Muscle layer of colon (tissue), 2 donors: Measurements from ENCODE around the gene MRPL37.

Source experiments
- H3K27ac ChIP-seq: one replicate; pipeline ENCODE4 v1.7.0; 2013; ENCODE audit warnings: low read depth, mild to moderate bottlenecking, low read length, moderate library complexity
- H3K27me3 ChIP-seq, 2 donors: one replicate each; pipeline ENCODE4 v1.7.0; 2013; ENCODE audit warnings: low read length in 2 of 2, mild to moderate bottlenecking in 2 of 2; ENCODE audit not compliant: insufficient read depth in 2 of 2, control insufficient read depth in 1 of 2
- H3K36me3 ChIP-seq: one replicate; pipeline ENCODE4 v1.7.0; 2013; ENCODE audit warnings: mild to moderate bottlenecking, low read length; ENCODE audit not compliant: insufficient read depth
- H3K4me1 ChIP-seq: one replicate; pipeline ENCODE4 v1.7.0; 2013; ENCODE audit warnings: mild to moderate bottlenecking, low read length; ENCODE audit not compliant: insufficient read depth
- H3K4me3 ChIP-seq, 2 donors: one replicate each; pipeline ENCODE4 v1.7.0; 2013; ENCODE audit warnings: low read length in 2 of 2, low read depth in 1 of 2, mild to moderate bottlenecking in 1 of 2, moderate library complexity in 1 of 2
- H3K9ac ChIP-seq: one replicate; pipeline ENCODE4 v1.7.0; 2013; ENCODE audit warnings: low read length
- H3K9me3 ChIP-seq: one replicate; pipeline ENCODE4 v1.7.0; 2013; ENCODE audit warnings: mild to moderate bottlenecking, low read length
- donor health status: abdominal sarcoma.
- donor health status: Adenocarcinoma of cecum.

Gene MRPL37

GRCh38 chr1:54174106-54174505, 25.9 kb upstream of the MRPL37 start:
- Histone ChIP-seq H3K27ac (no peak overlapping the region), H3K4me1 (no peaks in the 10 kb centered on the region), H3K36me3 (peaks cover 13% of the 10 kb centered on the region), H3K9ac (no peak overlapping the region), H3K9me3 (no peaks in the 10 kb centered on the region), H3K27me3 (no peaks in the 10 kb centered on the region), H3K4me3 (no peak overlapping the region)

- Histone ChIP-seq H3K9me3 (no peaks in the 10 kb centered on the region), H3K36me3 (peaks cover 19% of the 10 kb centered on the region), H3K27me3 (no peaks in the 10 kb centered on the region), H3K4me1 (no peaks in the 10 kb centered on the region), H3K4me3 (no peak overlapping the region), H3K9ac (no peak overlapping the region), H3K27ac (no peak overlapping the region)
These were observed 23.2 kb upstream of the MRPL37 start for GRCh38 chr1:54176621-54177327.

GRCh38 chr1:54177726-54178125, 22.2 kb upstream of the MRPL37 start:
- Histone ChIP-seq H3K27ac (no peak overlapping the region), H3K36me3 (peaks cover 22% of the 10 kb centered on the region), H3K27me3 (no peaks in the 10 kb centered on the region), H3K9ac (no peak overlapping the region), H3K9me3 (no peaks in the 10 kb centered on the region), H3K4me3 (no peak overlapping the region), H3K4me1 (no peaks in the 10 kb centered on the region)

- Histone ChIP-seq H3K9me3 (no peaks in the 10 kb centered on the region), H3K9ac (no peak overlapping the region), H3K4me3 (no peak overlapping the region), H3K27ac (no peak overlapping the region), H3K4me1 (no peaks in the 10 kb centered on the region), H3K27me3 (no peaks in the 10 kb centered on the region), H3K36me3 (peaks cover 22% of the 10 kb centered on the region)
These were observed 21.5 kb upstream of the MRPL37 start for GRCh38 chr1:54178296-54179070.

GRCh38 chr1:54180701-54181360, 19.1 kb upstream of the MRPL37 start:
- H3K4me1 ChIP-seq: no peaks in the 10 kb centered on the region
- H3K9ac ChIP-seq: no peak overlapping the region
- H3K27me3 ChIP-seq: no peaks in the 10 kb centered on the region
- H3K27ac ChIP-seq: no peak overlapping the region
- no peaks in the 10 kb centered on the region for H3K9me3 ChIP-seq
- H3K4me3 ChIP-seq: no peak overlapping the region
- peaks cover 15% of the 10 kb centered on the region for H3K36me3 ChIP-seq

GRCh38 chr1:54186056-54186455, 13.9 kb upstream of the MRPL37 start:
- H3K27me3 ChIP-seq: no peaks in the 10 kb centered on the region
- no peak overlapping the region for H3K27ac ChIP-seq
- no peaks in the 10 kb centered on the region for H3K9me3 ChIP-seq
- peaks cover 24% of the 10 kb centered on the region for H3K36me3 ChIP-seq
- no peak overlapping the region for H3K9ac ChIP-seq
- H3K4me1 ChIP-seq: no peaks in the 10 kb centered on the region
- no peak overlapping the region for H3K4me3 ChIP-seq

GRCh38 chr1:54188291-54188690, 11.7 kb upstream of the MRPL37 start:
- no peaks in the 10 kb centered on the region for H3K9me3 ChIP-seq
- no peak overlapping the region for H3K27ac ChIP-seq
- no peaks in the 10 kb centered on the region for H3K27me3 ChIP-seq
- no peak overlapping the region for H3K4me3 ChIP-seq
- no peak overlapping the region for H3K9ac ChIP-seq
- peaks cover 26% of the 10 kb centered on the region for H3K36me3 ChIP-seq
- no peaks in the 10 kb centered on the region for H3K4me1 ChIP-seq

- H3K9ac ChIP-seq: no peak overlapping the region
- H3K9me3 ChIP-seq: no peaks in the 10 kb centered on the region
- H3K27ac ChIP-seq: no peak overlapping the region
- no peaks in the 10 kb centered on the region for H3K4me1 ChIP-seq
- peaks cover 38% of the 10 kb centered on the region for H3K36me3 ChIP-seq
- H3K27me3 ChIP-seq: no peaks in the 10 kb centered on the region
- H3K4me3 ChIP-seq: no peak overlapping the region
These were observed 9.4 kb upstream of the MRPL37 start for GRCh38 chr1:54190526-54190925.

- H3K27ac ChIP-seq: no peak overlapping the region
- peaks cover 41% of the 10 kb centered on the region for H3K36me3 ChIP-seq
- H3K9me3 ChIP-seq: no peaks in the 10 kb centered on the region
- H3K27me3 ChIP-seq: no peaks in the 10 kb centered on the region
- H3K9ac ChIP-seq: no peak overlapping the region
- no peaks in the 10 kb centered on the region for H3K4me1 ChIP-seq
- H3K4me3 ChIP-seq: no peak overlapping the region
These were observed 8.4 kb upstream of the MRPL37 start for GRCh38 chr1:54191525-54191924.

- Histone ChIP-seq H3K27me3 (no peaks in the 10 kb centered on the region), H3K9ac (no peak overlapping the region), H3K36me3 (peaks cover 33% of the 10 kb centered on the region), H3K4me3 (no peak overlapping the region), H3K27ac (no peak overlapping the region), H3K4me1 (no peaks in the 10 kb centered on the region), H3K9me3 (no peaks in the 10 kb centered on the region)
These were observed 6.5 kb upstream of the MRPL37 start for GRCh38 chr1:54193453-54193852.

GRCh38 chr1:54199151-54199764, 709 bp upstream of the MRPL37 start:
- Histone ChIP-seq H3K9me3 (no peaks in the 10 kb centered on the region), H3K4me1 (peaks cover 27% of the 10 kb centered on the region)

More at GRCh38 chr1:54199151-54199764, 709 bp upstream of the MRPL37 start:
- peak overlapping the region; percentile 81 for H3K9ac ChIP-seq
- H3K27me3 ChIP-seq: no peaks in the 10 kb centered on the region
- H3K27ac ChIP-seq: peak overlapping the region; percentile 88
- H3K4me3 ChIP-seq: peak overlapping the region; percentile 79 to 84
- peaks cover 14% of the 10 kb centered on the region for H3K36me3 ChIP-seq
